A673 (cell line): ENCODE data around the gene TCHHL1. TPM values are rescaled to one million over a fixed set of nuclear protein-coding genes. Genes with fewer than 3 reads are reported as not detected.

ENCODE experiments used
- BruUV-seq: library from RNA; stranded (reverse); fragments of 400-500 nt; replicated peaks from 2 replicates; lab custom pipeline; 2021; lab: Mats Ljungman, UMichigan
- CTCF ChIA-PET: fragments of 300-600 bp; sonication (Branson Sonifier 250); formaldehyde crosslinking; loops from one replicate; lab custom pipeline; 2022; ENCODE audit warnings: antibody characterized with exemption; lab: Charles Lee
- POLR2A ChIA-PET: fragments of 300-600 bp; sonication (Branson Sonifier 250); formaldehyde crosslinking; loops from one replicate; lab custom pipeline; 2022; ENCODE audit warnings: antibody characterized with exemption; ENCODE audit not compliant: low non-redundant PET; lab: Charles Lee
- DNase-seq: peaks from one replicate; pipeline ENCODE4 v3.0.0-alpha.2; 2015; ENCODE audit warnings: low spot score
- H3K27ac ChIP-seq: fragments of 200-600 bp; sonication (generic); 2 replicates; pipeline ENCODE4 v1.5.1; 2016; ENCODE audit warnings: mixed run types, low read depth, mild to moderate bottlenecking, mixed read lengths, antibody characterized with exemption, low read length; ENCODE audit not compliant: poor library complexity, severe bottlenecking
- H3K27me3 ChIP-seq: fragments of 200-600 bp; sonication (generic); replicated peaks from 2 replicates; pipeline ENCODE4 v1.6.1; 2017; ENCODE audit warnings: mixed run types, low read depth, mild to moderate bottlenecking, mixed read lengths, antibody characterized with exemption, low read length; ENCODE audit not compliant: insufficient read depth, poor library complexity
- H3K36me3 ChIP-seq: fragments of 200-600 bp; sonication (generic); 2 replicates; pipeline ENCODE4 v1.6.1; 2016; ENCODE audit warnings: mixed run types, mild to moderate bottlenecking, mixed read lengths, antibody characterized with exemption, low read length; ENCODE audit not compliant: insufficient read depth, poor library complexity, severe bottlenecking
- H3K4me1 ChIP-seq: fragments of 200-600 bp; sonication (generic); 2 replicates; pipeline ENCODE4 v1.6.1; 2017; ENCODE audit warnings: mixed run types, mild to moderate bottlenecking, mixed read lengths, antibody characterized with exemption, low read length; ENCODE audit not compliant: insufficient read depth, poor library complexity, severe bottlenecking
- H3K4me3 ChIP-seq: fragments of 200-600 bp; sonication (generic); 2 replicates; pipeline ENCODE4 v1.5.1; 2016; ENCODE audit warnings: low read depth, mixed run types, mild to moderate bottlenecking, mixed read lengths, low read length; ENCODE audit not compliant: poor library complexity, severe bottlenecking
- H3K9me3 ChIP-seq: fragments of 200-600 bp; sonication (generic); 2 replicates; pipeline ENCODE4 v1.6.1; 2016; ENCODE audit warnings: mixed run types, low read depth, mild to moderate bottlenecking, mixed read lengths, antibody characterized with exemption, low read length; ENCODE audit not compliant: poor library complexity, severe bottlenecking
- CTCF ChIP-seq: fragments of 300-800, 200-600 bp; sonication (generic); conservative IDR thresholded peaks from 2 replicates; pipeline ENCODE4 v1.5.1; 2017; ENCODE audit warnings: low read depth, mild to moderate bottlenecking, antibody characterized with exemption, low read length, moderate library complexity, mixed read lengths
- EZH2 ChIP-seq: fragments of 200-600 bp; sonication (generic); IDR thresholded peaks from 2 replicates; pipeline ENCODE4 v1.6.1; 2017; ENCODE audit warnings: borderline replicate concordance, low read depth, mild to moderate bottlenecking, mixed read lengths, antibody characterized with exemption, low read length; ENCODE audit not compliant: poor library complexity, severe bottlenecking
- intact Hi-C: fragments of 100-400 bp; cut with micrococcal nuclease; formaldehyde crosslinking; loops from one replicate; pipeline ENCODE4 v1.10.0; 2022; ENCODE audit not compliant: unreplicated experiment
- total RNA-seq: library from RNA; stranded (reverse); gene quantifications from 2 replicates; pipeline ENCODE4 v1.2.3, GENCODE V29; 2021

Gene TCHHL1
- total RNA-seq, 1 experiment from 2014 or later = not detected

- Histone ChIP-seq H3K27me3 (peaks cover 9% of the 10 kb centered on the region), H3K27ac (peak overlapping the region; percentile 75), H3K36me3 (no peaks in the 10 kb centered on the region), H3K4me1 (peaks cover 15% of the 10 kb centered on the region), H3K4me3 (no peak overlapping the region), H3K9me3 (no peaks in the 10 kb centered on the region)
- ChIA-PET POLR2A (no interaction called here), CTCF (no interaction called here)
- intact Hi-C loops = no loop called here
- TF ChIP-seq EZH2 = no peak
- TF ChIP-seq CTCF = no peak
- DNase-seq = peak; percentile 83
- BruUV-seq = no TSS peak
Observed at GRCh38 chr1:152048416-152049009, 40.4 kb downstream of the TCHHL1 start.

DNA sequence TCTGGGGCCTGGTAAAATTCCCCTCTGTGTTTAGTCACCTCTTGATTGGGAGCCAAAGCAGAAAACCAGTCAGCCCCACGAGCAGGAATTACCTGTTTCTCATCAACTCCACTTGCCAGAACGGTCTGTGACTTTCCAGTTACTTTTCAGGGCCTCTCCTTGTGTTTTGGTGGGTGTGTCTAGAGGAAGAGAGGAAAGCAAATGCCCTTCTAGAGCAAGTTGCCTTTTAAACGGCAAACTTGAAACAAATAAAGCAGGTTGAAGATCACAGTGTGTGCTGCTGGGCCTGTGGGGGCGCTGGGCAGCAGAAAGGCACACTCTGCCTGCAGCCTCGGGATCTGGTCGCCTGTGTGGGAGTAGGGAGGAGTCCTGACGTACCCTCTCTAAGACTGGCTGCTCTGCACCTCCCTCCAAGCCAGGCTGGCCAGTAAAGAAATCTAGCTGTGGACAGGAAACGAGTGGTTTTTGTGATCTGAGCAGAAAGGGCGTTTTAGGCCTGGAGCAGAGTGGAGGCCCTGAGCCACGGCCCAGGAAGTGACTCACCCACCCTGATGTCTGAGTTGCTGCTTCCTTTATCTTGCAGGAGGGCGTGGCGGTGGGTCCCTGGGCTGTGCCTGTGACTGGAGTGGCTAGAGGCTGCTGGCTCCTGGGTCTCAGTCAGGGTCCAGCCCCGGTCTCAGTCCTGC is 41.0 kb downstream of the TCHHL1 start:
- H3K4me3 ChIP-seq = no peak overlapping the region
- H3K9me3 ChIP-seq = no peaks in the 10 kb centered on the region
- BruUV-seq = no TSS peak
- H3K36me3 ChIP-seq = no peaks in the 10 kb centered on the region
- CTCF ChIA-PET = no interaction called here
- TF ChIP-seq EZH2 (no peak), CTCF (peak; percentile 70)
- intact Hi-C loops = no loop called here
- H3K27me3 ChIP-seq = peaks cover 3% of the 10 kb centered on the region
- H3K4me1 ChIP-seq = peaks cover 15% of the 10 kb centered on the region
- POLR2A ChIA-PET = no interaction called here
- peak overlapping the region; percentile 75 for H3K27ac ChIP-seq
- peak; percentile 96 for DNase-seq

- no peak for DNase-seq
- POLR2A ChIA-PET = no interaction called here
- CTCF ChIA-PET = no interaction called here
- intact Hi-C loops = no loop called here
- no peak overlapping the region for H3K4me3 ChIP-seq
- BruUV-seq = TSS peak; percentile 90
- H3K4me1 ChIP-seq = peaks cover 15% of the 10 kb centered on the region
- peak overlapping the region; percentile 75 for H3K27ac ChIP-seq
- no peaks in the 10 kb centered on the region for H3K9me3 ChIP-seq
- TF ChIP-seq EZH2 (no peak), CTCF (no peak)
- H3K27me3 ChIP-seq = no peaks in the 10 kb centered on the region
- H3K36me3 ChIP-seq = no peaks in the 10 kb centered on the region
Observed at GRCh38 chr1:152047413-152047729, 41.5 kb downstream of the TCHHL1 start.
